Esophagus muscularis mucosa (tissue), 4 donors: ENCODE results near the gene THBD. TPM values are rescaled to one million over a fixed set of nuclear protein-coding genes. Genes with fewer than 3 reads are reported as not detected.

Source experiments
- DNase-seq: peaks from one replicate; pipeline ENCODE4 v3.0.0-alpha.2; 2017; ENCODE audit errors: extremely low spot score
- H3K27ac ChIP-seq, 4 donors: fragments of 200-600 bp; sonication (generic); replicated peaks in 1 of 4; 1 replicate in 3 of 4; 2 replicates in 1 of 4; pipeline ENCODE4 v1.5.1; 2016 to 2019; ENCODE audit warnings: mild to moderate bottlenecking in 1 of 4
- H3K27me3 ChIP-seq, 4 donors: fragments of 200-600 bp; sonication (generic); one replicate each; pipeline versions ENCODE4 v1.5.1 to v1.6.0; 2016 to 2019
- H3K36me3 ChIP-seq, 4 donors: fragments of 200-600 bp; sonication (generic); one replicate each; pipeline ENCODE4 v1.5.1; 2016 to 2019
- H3K4me1 ChIP-seq, 4 donors: fragments of 200-600 bp; sonication (generic); one replicate each; pipeline ENCODE4 v1.5.1; 2016 to 2019
- H3K4me3 ChIP-seq, 4 donors: fragments of 200-600 bp; sonication (generic); 1 replicate in 2 of 4; 2 replicates in 2 of 4; pipeline ENCODE4 v1.5.1; 2016 to 2019; ENCODE audit warnings: mild to moderate bottlenecking in 4 of 4, moderate library complexity in 1 of 4
- H3K9me3 ChIP-seq, 4 donors: fragments of 200-600 bp; sonication (generic); 1 replicate in 3 of 4; 2 replicates in 1 of 4; pipeline ENCODE4 v1.5.1; 2016 to 2019
- CTCF ChIP-seq, 3 experiments: fragments of 200-600 bp in 2 of 3; fragments of 450-650 bp in 1 of 3; sonication (generic) in 2 of 3; IDR thresholded peaks; one replicate each; pipeline ENCODE4 v1.5.1; 2017 to 2019; ENCODE audit warnings: antibody characterized with exemption in 3 of 3, mild to moderate bottlenecking in 2 of 3, moderate library complexity in 1 of 3
- EP300 ChIP-seq: sonication (generic); formaldehyde crosslinking; IDR thresholded peaks from one replicate; pipeline ENCODE4 v1.6.1; 2017; ENCODE audit warnings: antibody characterized with exemption
- POLR2A ChIP-seq: fragments of 450-650 bp; IDR thresholded peaks from one replicate; pipeline ENCODE4 v1.6.1; 2017; ENCODE audit warnings: antibody characterized with exemption, moderate library complexity, mild to moderate bottlenecking, low read depth
- POLR2AphosphoS5 ChIP-seq, 2 donors: sonication (generic); formaldehyde crosslinking; IDR thresholded peaks; one replicate each; pipeline ENCODE4 v1.6.1; 2017; ENCODE audit warnings: antibody characterized with exemption in 2 of 2
- whole genome bisulfite sequencing: methylation state at CpG from one replicate; pipeline ENCODE4 v1.1.5; 2018; 5-methylcytosine and 5-hydroxymethylcytosine counted together
- intact Hi-C: fragments of 100-400 bp; cut with DNase I; formaldehyde crosslinking; loops from one replicate; pipeline ENCODE4 v1.15.1; 2023
- total RNA-seq, 4 donors: library from RNA; depleted of rRNA; stranded (reverse); fragments of >200 nt; gene quantifications; one replicate each; pipeline versions ENCODE4 v1.1.0 to v1.2.1, GENCODE V29; 2016

THBD gene
- total RNA-seq, 4 donors from 2014 or later, result 22.4 to 206 (median 47.3) TPM

- H3K36me3 ChIP-seq, result no peaks in the 10 kb centered on the region
- H3K27ac ChIP-seq, result no peak overlapping the region
- no peak for DNase-seq
- intact Hi-C loops, result no loop called here
- peaks cover 0 to 3% (median 0%) of the 10 kb centered on the region in 4 donors for H3K4me1 ChIP-seq
- 89% methylated on average over 10 of the region's 10 CpGs for WGBS
- H3K9me3 ChIP-seq, result no peaks in the 10 kb centered on the region
- H3K27me3 ChIP-seq, result peaks cover 0 to 5% (median 0%) of the 10 kb centered on the region in 4 donors
- no peak for TF ChIP-seq CTCF (IDR thresholded peaks at IDR 0.05)
- no peak for TF ChIP-seq POLR2AphosphoS5 (IDR thresholded peaks at IDR 0.05)
- TF ChIP-seq POLR2A, result no peak
- TF ChIP-seq EP300, result no peak
- no peak overlapping the region for H3K4me3 ChIP-seq
These were observed 25.8 kb downstream of the THBD start for GRCh38 chr20:23023621-23024177.

GRCh38 chr20:23022849-23023248 is 26.6 kb downstream of the THBD start:
- WGBS, result 80% methylated on average over 4 of the region's 4 CpGs
- intact Hi-C loops, result no loop called here
- H3K36me3 ChIP-seq, result no peaks in the 10 kb centered on the region

DNA sequence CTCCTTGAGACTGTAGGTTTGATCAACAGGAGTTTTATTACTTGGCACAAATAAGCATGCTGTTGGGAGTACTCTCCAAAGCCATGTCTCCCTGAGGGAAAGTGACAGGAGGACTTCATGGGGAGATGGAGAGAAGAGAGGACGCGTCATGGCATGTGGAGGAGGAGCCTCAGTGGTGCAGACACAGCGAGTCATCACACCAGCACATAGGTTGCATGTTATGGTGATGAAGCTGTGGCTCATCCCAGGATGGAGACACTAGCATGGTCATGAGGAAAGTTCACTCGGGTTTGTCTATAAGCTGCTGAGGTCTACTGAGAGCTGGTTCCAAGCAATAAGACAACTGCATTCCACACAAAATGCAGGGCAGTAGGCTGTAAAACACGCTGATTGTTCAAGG is 27.5 kb downstream of the THBD start:
- no peak overlapping the region for H3K4me3 ChIP-seq
- no peak for TF ChIP-seq POLR2AphosphoS5 (IDR thresholded peaks at IDR 0.05)
- H3K9me3 ChIP-seq, result no peaks in the 10 kb centered on the region
- H3K27ac ChIP-seq, result no peak overlapping the region
- 94% methylated on average over 5 of the region's 5 CpGs for WGBS
- peaks cover 0 to 5% (median 0%) of the 10 kb centered on the region in 4 donors for H3K27me3 ChIP-seq
- no peaks in the 10 kb centered on the region for H3K36me3 ChIP-seq
- peaks cover 0 to 3% (median 0%) of the 10 kb centered on the region in 4 donors for H3K4me1 ChIP-seq
- DNase-seq, result no peak
- intact Hi-C loops, result no loop called here

More at GRCh38 chr20:23022849-23023248, 26.6 kb downstream of the THBD start:
- no peak for TF ChIP-seq EP300
- TF ChIP-seq CTCF (IDR thresholded peaks at IDR 0.05), result no peak
- no peak for TF ChIP-seq POLR2AphosphoS5 (IDR thresholded peaks at IDR 0.05)
- TF ChIP-seq POLR2A, result no peak
- Histone ChIP-seq H3K9me3 (no peaks in the 10 kb centered on the region), H3K27ac (no peak overlapping the region), H3K4me1 (peaks cover 0 to 3% (median 0%) of the 10 kb centered on the region in 4 donors), H3K4me3 (no peak overlapping the region), H3K27me3 (peaks cover 0 to 5% (median 0%) of the 10 kb centered on the region in 4 donors)
- no peak for DNase-seq

GRCh38 chr20:23021541-23021940 is 27.9 kb downstream of the THBD start:
- WGBS, result 64% methylated on average over 1 of the region's 1 CpG

More at GRCh38 chr20:23021541-23021940, 27.9 kb downstream of the THBD start:
- TF ChIP-seq EP300, result no peak
- TF ChIP-seq POLR2AphosphoS5 (IDR thresholded peaks at IDR 0.05), result no peak
- no peak for TF ChIP-seq CTCF (IDR thresholded peaks at IDR 0.05)
- no peak for TF ChIP-seq POLR2A
- Histone ChIP-seq H3K36me3 (no peaks in the 10 kb centered on the region), H3K4me1 (peaks cover 0 to 3% (median 0%) of the 10 kb centered on the region in 4 donors), H3K4me3 (no peak overlapping the region), H3K27ac (no peak overlapping the region), H3K27me3 (peaks cover 0 to 5% (median 0%) of the 10 kb centered on the region in 4 donors), H3K9me3 (no peaks in the 10 kb centered on the region)
- no peak for DNase-seq
- intact Hi-C loops, result no loop called here
